Activated CD4-positive, alpha-beta T cell treated with anti-CD3 and anti-CD28 coated beads, Interleukin-2, amount 50 U/mL, for 24 hours (primary cell): ENCODE results near the gene PTPRN2.

Source experiments
- DNase-seq, 2 donors: peaks; one replicate each; pipeline ENCODE4 v3.0.0-alpha.2; 2020; ENCODE audit warnings: low read depth in 1 of 2, low spot score in 1 of 2

PTPRN2 gene

GRCh38 chr7:157658851-157659412 lies 928.7 kb downstream of the PTPRN2 start:
- DNase-seq: no peak

GRCh38 chr7:157657741-157658740 lies 929.6 kb downstream of the PTPRN2 start:
- no peak for DNase-seq

GRCh38 chr7:157656195-157656769 lies 931.3 kb downstream of the PTPRN2 start:
- DNase-seq: no peak

GRCh38 chr7:157654350-157654749 lies 933.3 kb downstream of the PTPRN2 start:
- DNase-seq: no peak

GRCh38 chr7:157653827-157654207 lies 933.8 kb downstream of the PTPRN2 start:
- no peak for DNase-seq

GRCh38 chr7:157652954-157653826 lies 934.4 kb downstream of the PTPRN2 start:
- no peak for DNase-seq

GRCh38 chr7:157652161-157652953 lies 935.3 kb downstream of the PTPRN2 start:
- DNase-seq: no peak

GRCh38 chr7:157651366-157652160 lies 936.1 kb downstream of the PTPRN2 start:
- no peak for DNase-seq

- DNase-seq: no peak
These were observed 936.8 kb downstream of the PTPRN2 start for GRCh38 chr7:157650801-157651200.

GRCh38 chr7:157650131-157650631 lies 937.4 kb downstream of the PTPRN2 start:
- DNase-seq: no peak

GRCh38 chr7:157646551-157646950 lies 941.1 kb downstream of the PTPRN2 start:
- DNase-seq: no peak

GRCh38 chr7:157645539-157645938 lies 942.1 kb downstream of the PTPRN2 start:
- no peak for DNase-seq

GRCh38 chr7:157644946-157645345 lies 942.7 kb downstream of the PTPRN2 start:
- no peak for DNase-seq

- no peak for DNase-seq
These were observed 944.1 kb downstream of the PTPRN2 start for GRCh38 chr7:157643525-157643970.

- DNase-seq: no peak
These were observed 945.8 kb downstream of the PTPRN2 start for GRCh38 chr7:157641866-157642265.

- DNase-seq: no peak
These were observed 947.5 kb downstream of the PTPRN2 start for GRCh38 chr7:157640144-157640543.

- no peak for DNase-seq
These were observed 949.1 kb downstream of the PTPRN2 start for GRCh38 chr7:157638563-157638962.

GRCh38 chr7:157637216-157637949 lies 950.2 kb downstream of the PTPRN2 start:
- no peak for DNase-seq

GRCh38 chr7:157635669-157636068 lies 952.0 kb downstream of the PTPRN2 start:
- no peak for DNase-seq
